ENCODE measurements around the gene KPNA6. TPM values are rescaled to one million over a fixed set of nuclear protein-coding genes. Genes with fewer than 3 reads are reported as not detected.

Gene KPNA6
- total and polyA plus RNA-seq, 2 of the 13 experiments (the other 11 are each of a cell fraction or from before 2014, with no cell fraction given): 22.0 to 47.5 TPM

- TF ChIP-seq HNF1A (IDR thresholded peaks at IDR 0.05; ENCODE audit: low read depth): no peak
- TF ChIP-seq HNF1A (CRISPR knock-in tag; IDR thresholded peaks at IDR 0.05; ENCODE audit: borderline replicate concordance): no peak
- TF ChIP-seq, protein P1, sequence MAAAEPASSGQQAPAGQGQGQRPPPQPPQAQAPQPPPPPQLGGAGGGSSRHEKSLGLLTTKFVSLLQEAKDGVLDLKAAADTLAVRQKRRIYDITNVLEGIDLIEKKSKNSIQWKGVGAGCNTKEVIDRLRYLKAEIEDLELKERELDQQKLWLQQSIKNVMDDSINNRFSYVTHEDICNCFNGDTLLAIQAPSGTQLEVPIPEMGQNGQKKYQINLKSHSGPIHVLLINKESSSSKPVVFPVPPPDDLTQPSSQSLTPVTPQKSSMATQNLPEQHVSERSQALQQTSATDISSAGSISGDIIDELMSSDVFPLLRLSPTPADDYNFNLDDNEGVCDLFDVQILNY (CRISPR knock-in tag; conservative IDR thresholded peaks at IDR 0.05): no peak
- no peak for TF ChIP-seq PTBP1 (IDR thresholded peaks at IDR 0.05; ENCODE audit: low read depth, low read length, poor library complexity, severe bottlenecking)
- TF ChIP-seq ZBTB1 (CRISPR knock-in tag; IDR thresholded peaks at IDR 0.05; ENCODE audit: borderline replicate concordance): no peak
- TF ChIP-seq CENPX (CRISPR knock-in tag; IDR thresholded peaks at IDR 0.05): no peak
- TF ChIP-seq TBP (CRISPR knock-in tag; IDR thresholded peaks at IDR 0.05): no peak
These were observed 73.7 kb downstream of the KPNA6 start (continued) for GRCh38 chr1:32181563-32181962.

GRCh38 chr1:32182060-32182459 lies 74.2 kb downstream of the KPNA6 start:
- intact Hi-C loops (cut with micrococcal nuclease; ENCODE audit: unreplicated experiment): no loop called here
- peak overlapping the region; percentile 84; the same call in 1 of the 2 replicates for H3K9ac ChIP-seq (ENCODE audit: insufficient read depth, low read depth, low read length)
- FAIRE-seq (no peak), ATAC-seq (no peak), DNase-seq (ENCODE audit: low spot score) (no peak)
- BruUV-seq (replicated peaks): no TSS peak
- H4K20me1 ChIP-seq (ENCODE audit: insufficient read depth, low read length): peaks cover 2% of the 10 kb centered on the region; the same call in 1 of the 2 replicates
- no peak overlapping the region for H3K27ac ChIP-seq (ENCODE audit: extremely low read length, insufficient read depth, low read length)
- H3K27me3 ChIP-seq (ENCODE audit: control insufficient read depth in 1 of 2, insufficient read depth in 2 of 2, low read length in 2 of 2): no peaks in the 10 kb centered on the region
- POLR2A ChIA-PET: interaction anchor here (1.3 kb wide), 1 partner anchor 10 kb away, joined by 3 read pairs; no protein-coding TSS in a partner anchor
- in situ Hi-C loops (cut with HindIII; ENCODE audit: extremely low pct_ligation_motif_present, low pct_unique_long_range_greater_than_20kb): no loop called here
- H3K4me2 ChIP-seq (ENCODE audit: low read depth, low read length): peak overlapping the region; percentile 80; the same call in 1 of the 2 replicates
- H2AFZ ChIP-seq (ENCODE audit: low read length): no peak overlapping the region
- CTCF ChIA-PET (ENCODE audit: low intra/inter-chr PET ratio, low total read pairs): no interaction called here
- H3K79me2 ChIP-seq (ENCODE audit: insufficient read depth, low read length): peaks cover 53% of the 10 kb centered on the region
- H3K36me3 ChIP-seq (replicated peaks in 1 of 2; ENCODE audit: control insufficient read depth in 1 of 2, insufficient read depth in 2 of 2, low read length in 2 of 2): peaks cover 14 to 37% of the 10 kb centered on the region in 2 experiments; a peak in 4 of 5 replicates
- 98% methylated on average over 6 of the region's 6 CpGs for WGBS (ENCODE audit: low lambda C conversion rate)
- H3K4me1 ChIP-seq (ENCODE audit: insufficient read depth, low read length): peaks cover 71% of the 10 kb centered on the region
- H3K9me3 ChIP-seq (ENCODE audit: low read length): no peaks in the 10 kb centered on the region
- peak overlapping the region in 1 of 3 experiments; percentile 24; a peak in 1 of 6 replicates for H3K4me3 ChIP-seq (replicated peaks in 1 of 3; ENCODE audit: insufficient read depth in 1 of 3, low read depth in 2 of 3, low read length in 3 of 3)
- TF ChIP-seq MED13 (CRISPR knock-in tag; IDR thresholded peaks at IDR 0.05): no peak
- TF ChIP-seq CREB3 (CRISPR knock-in tag; IDR thresholded peaks at IDR 0.05): no peak
- no peak for TF ChIP-seq TP53 (CRISPR knock-in tag; conservative IDR thresholded peaks at IDR 0.05)
- no peak for TF ChIP-seq RORA (CRISPR knock-in tag; IDR thresholded peaks at IDR 0.05)
- TF ChIP-seq BORCS8-MEF2B (CRISPR knock-in tag; IDR thresholded peaks at IDR 0.05): no peak
- no peak for TF ChIP-seq ZNF235 (CRISPR knock-in tag; IDR thresholded peaks at IDR 0.05; ENCODE audit: borderline replicate concordance)
- TF ChIP-seq ZSCAN29 (CRISPR knock-in tag; conservative IDR thresholded peaks at IDR 0.05): no peak
- TF ChIP-seq, protein P2, sequence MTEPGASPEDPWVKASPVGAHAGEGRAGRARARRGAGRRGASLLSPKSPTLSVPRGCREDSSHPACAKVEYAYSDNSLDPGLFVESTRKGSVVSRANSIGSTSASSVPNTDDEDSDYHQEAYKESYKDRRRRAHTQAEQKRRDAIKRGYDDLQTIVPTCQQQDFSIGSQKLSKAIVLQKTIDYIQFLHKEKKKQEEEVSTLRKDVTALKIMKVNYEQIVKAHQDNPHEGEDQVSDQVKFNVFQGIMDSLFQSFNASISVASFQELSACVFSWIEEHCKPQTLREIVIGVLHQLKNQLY (CRISPR knock-in tag; IDR thresholded peaks at IDR 0.05): no peak
- TF ChIP-seq TAF15 (IDR thresholded peaks at IDR 0.05; ENCODE audit: low read depth, low read length, poor library complexity, severe bottlenecking): no peak
- no peak for TF ChIP-seq SP4 (CRISPR knock-in tag; IDR thresholded peaks at IDR 0.05)
- no peak for TF ChIP-seq NCOA2 (CRISPR knock-in tag; IDR thresholded peaks at IDR 0.05)
- TF ChIP-seq KLF9 (CRISPR knock-in tag; IDR thresholded peaks at IDR 0.05; ENCODE audit: low read depth): no peak
